Measurements from ENCODE around the gene ATP5F1D.

DNA sequence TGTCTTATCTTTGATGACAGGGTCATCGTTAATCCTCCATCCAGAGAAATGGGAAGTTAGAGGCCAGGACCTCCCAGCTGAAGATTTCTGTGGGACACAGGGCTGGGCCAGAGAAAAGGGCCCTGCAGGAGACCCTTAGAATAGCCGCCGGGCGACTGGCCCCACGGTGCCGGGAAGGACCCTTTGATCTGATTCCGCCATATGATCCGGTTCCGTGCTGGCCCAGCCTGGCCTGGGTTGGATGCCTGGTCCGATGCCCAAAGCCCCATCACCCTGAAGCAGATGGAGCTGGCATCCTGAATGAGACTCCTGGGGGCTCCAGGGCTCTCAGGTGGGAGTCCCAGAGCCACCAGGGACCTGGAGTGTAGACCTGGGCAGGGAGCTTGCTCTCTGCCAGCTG is 42.0 kb upstream of the ATP5F1D start:
- TF ChIP-seq RAD21 (IDR thresholded peaks at IDR 0.05 in 1 of 2, conservative IDR thresholded peaks at IDR 0.05 in 1 of 2; ENCODE audit: low read depth in 2 of 2, low read length in 2 of 2) = no peak
- TF ChIP-seq, protein P1, sequence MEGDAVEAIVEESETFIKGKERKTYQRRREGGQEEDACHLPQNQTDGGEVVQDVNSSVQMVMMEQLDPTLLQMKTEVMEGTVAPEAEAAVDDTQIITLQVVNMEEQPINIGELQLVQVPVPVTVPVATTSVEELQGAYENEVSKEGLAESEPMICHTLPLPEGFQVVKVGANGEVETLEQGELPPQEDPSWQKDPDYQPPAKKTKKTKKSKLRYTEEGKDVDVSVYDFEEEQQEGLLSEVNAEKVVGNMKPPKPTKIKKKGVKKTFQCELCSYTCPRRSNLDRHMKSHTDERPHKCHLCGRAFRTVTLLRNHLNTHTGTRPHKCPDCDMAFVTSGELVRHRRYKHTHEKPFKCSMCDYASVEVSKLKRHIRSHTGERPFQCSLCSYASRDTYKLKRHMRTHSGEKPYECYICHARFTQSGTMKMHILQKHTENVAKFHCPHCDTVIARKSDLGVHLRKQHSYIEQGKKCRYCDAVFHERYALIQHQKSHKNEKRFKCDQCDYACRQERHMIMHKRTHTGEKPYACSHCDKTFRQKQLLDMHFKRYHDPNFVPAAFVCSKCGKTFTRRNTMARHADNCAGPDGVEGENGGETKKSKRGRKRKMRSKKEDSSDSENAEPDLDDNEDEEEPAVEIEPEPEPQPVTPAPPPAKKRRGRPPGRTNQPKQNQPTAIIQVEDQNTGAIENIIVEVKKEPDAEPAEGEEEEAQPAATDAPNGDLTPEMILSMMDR (IDR thresholded peaks at IDR 0.05; ENCODE audit: control extremely low read depth in 1 of 3, insufficient read depth in 1 of 3, low read depth in 1 of 3, low read length in 3 of 3) = no peak

All from H1 (cell line).